ENCODE measurements around the gene NFATC1.
"Not testable (repeated sequence)": the region's sequence is repeated elsewhere in the genome, so short reads cannot be mapped to it uniquely, and the experiment has no call there.

The NFATC1 gene

DNA sequence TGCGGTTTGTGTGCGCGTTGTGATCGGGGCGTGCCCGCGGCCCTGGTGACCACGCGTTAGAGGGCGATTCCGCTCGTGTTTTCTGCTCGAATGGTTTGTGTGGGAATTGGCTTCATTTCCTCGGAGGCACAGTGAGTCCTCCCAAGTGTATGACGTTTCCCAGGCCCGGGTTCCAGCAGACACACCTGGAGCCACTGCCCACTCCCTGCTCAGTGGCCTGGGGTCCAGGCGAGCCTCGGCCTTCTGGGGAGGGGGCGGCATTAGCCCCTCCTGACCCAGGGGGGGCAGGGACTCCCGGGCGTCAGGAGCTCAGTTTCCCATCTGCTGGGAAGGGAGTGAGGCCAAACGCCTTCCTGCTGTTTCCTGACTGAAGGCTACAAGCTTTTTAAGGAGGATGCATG, 92.1 kb downstream of the NFATC1 start:
- no peak for DNase-seq (ENCODE audit: low read depth in 1 of 2, low spot score in 1 of 2)

DNA sequence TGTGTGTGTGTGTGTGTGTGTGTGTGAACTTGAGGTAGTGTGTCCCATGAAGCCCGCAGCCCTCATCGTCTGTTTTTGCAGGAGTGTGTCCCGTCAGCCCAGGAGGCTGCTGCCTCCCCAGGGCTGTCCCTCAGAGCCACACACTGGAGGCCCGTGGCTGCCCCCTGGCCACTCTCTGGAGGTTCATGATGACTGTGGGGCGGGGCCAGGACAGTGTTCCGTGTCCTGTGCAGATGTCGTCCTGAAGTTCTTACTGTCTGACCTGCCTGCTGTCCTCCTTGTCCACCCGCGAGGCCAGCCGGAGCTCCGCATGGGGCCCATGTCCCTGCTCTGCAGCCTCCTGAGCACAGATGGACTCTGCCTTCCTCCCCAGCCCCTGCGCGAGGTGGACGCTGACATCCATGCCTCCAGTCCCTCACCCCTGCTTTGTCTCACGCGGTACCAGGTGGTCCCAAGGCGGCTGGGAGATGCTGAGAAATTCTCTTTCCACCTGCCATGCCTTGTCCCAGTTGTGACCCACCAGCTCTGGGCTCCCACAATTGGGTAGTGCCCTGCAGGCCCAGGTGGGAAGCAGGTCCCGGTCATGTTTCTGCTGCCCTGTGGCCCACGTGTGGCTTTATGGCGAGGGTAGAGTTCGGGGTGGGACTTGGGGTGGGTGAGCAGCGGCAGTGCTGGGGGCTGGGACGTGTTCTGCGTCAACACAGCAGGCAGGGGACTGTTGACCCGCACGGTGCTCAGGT, 92.8 kb downstream of the NFATC1 start:
- no peak for DNase-seq (ENCODE audit: low read depth in 1 of 2, low spot score in 1 of 2)

DNA sequence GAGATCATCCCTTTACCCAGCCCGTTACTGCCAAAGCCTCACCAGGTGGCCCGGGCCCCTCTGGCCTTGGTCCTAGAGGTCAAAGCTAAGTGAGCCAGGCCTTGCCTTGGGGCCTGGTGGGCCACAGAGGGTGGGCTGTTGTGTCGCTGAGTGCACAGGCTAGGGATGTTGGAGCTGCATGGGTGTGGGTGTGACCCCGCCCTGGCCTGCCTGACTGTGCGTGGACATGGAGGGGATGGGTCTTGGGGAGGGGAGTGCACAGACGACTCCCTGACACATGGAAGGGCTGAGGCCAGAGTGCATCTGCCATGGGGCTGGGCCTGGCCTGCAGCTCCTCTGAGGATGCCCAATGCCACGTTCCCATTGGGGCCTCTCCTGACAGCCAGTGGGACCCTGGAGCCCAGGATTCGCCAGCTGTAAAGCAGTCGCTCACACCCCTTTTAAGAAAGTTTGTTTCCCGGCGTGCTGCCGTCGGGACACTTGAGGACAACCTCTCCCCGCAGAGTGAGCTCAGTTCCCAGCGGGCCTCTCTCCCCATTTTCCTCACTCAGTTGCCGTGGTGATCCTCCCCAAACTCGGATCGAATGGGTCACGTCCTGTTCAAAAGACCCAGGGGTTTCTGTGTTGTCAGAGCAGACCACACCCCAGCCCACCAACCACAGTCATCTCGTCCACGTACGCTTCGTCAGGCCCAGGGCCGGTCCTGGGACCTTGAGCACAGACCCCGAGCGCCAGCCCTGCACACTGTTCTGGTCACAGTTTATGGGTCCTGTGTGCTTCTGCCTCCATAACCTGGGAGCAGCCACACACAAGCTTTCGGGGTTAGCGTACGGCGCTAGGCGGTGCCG, 93.5 kb downstream of the NFATC1 start:
- no peak for DNase-seq (ENCODE audit: low read depth in 1 of 2, low spot score in 1 of 2)

DNA sequence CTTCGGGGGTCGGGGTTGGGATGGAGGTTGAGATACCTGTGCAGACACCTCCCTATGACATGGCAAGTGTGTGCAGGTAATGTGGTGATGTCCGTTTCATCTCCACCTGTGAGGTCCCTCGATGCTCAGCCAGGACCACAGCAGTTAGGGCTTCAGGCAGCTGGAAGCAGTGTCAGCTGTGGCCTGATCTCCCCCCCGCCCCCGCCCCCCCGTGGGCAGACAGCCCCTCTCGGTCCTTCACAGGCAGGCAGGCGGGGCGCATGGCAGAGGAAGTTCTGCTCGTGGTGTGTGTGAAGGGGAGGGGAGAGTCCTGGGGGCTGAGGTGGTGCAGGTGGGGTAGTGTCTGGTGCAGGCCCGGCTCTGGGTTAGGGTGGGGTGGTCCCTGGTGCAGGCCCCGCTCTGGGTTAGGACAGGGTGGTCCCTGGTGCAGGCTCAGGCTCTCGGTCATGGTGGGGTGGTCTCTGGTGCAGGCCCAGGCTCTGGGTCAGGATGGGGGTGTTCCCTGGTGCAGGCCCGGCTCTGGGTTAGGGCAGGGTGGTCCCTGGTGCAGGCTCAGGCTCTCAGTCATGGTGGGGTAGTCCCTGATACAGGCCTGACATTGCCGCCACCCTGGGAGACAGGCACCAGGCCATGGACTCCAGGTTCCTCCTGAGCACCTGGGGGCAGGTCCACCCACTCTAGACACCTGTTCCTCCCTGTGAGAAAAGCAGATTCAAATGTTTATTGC, 94.3 kb downstream of the NFATC1 start:
- DNase-seq (ENCODE audit: low read depth in 1 of 2, low spot score in 1 of 2), result no peak

DNA sequence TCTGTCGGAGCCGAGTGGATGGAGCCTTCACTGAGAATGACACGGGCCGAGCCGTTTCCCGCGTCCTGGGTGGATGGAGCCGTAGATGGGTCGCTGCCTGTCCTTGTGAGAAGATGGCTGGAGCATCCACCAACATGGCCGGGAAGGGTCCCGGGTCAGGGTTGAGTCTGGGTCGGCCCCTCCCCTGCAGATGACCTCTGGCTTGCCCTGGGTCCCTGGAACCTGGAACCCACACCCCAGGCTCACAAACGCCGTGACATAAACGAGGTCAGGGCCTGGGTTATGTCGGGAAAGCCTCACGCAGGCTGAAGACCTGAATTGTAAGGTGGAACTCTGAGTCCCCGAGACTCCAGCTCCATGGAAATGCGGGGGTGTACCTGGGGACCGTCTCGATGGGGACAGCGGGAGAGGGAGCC, 94.9 kb downstream of the NFATC1 start:
- DNase-seq (ENCODE audit: low read depth in 1 of 2, low spot score in 1 of 2), result no peak

DNA sequence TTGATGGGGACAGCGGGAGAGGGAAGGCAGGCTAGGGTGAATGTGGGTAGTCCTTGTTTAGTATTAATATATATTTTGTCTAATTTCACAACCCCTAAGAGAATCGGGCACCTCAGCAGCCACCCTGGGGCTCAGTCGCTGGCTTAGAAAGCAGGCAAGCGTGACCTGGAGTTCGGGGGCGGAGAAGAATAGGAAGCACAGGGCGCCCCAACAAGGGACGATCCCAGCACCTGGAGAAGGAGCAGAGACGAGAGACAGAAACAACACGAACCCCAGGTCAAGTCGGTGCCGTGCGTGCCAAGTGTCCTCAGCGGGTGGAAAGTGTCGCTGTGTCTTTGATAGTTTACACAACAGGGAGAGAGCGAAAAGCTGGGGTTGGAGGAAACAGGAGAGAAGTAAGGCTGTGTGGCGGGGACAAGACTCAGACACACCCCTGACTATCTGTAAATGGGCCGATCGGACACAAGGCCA, 95.4 kb downstream of the NFATC1 start:
- DNase-seq (ENCODE audit: low read depth in 1 of 2, low spot score in 1 of 2), result no peak

DNA sequence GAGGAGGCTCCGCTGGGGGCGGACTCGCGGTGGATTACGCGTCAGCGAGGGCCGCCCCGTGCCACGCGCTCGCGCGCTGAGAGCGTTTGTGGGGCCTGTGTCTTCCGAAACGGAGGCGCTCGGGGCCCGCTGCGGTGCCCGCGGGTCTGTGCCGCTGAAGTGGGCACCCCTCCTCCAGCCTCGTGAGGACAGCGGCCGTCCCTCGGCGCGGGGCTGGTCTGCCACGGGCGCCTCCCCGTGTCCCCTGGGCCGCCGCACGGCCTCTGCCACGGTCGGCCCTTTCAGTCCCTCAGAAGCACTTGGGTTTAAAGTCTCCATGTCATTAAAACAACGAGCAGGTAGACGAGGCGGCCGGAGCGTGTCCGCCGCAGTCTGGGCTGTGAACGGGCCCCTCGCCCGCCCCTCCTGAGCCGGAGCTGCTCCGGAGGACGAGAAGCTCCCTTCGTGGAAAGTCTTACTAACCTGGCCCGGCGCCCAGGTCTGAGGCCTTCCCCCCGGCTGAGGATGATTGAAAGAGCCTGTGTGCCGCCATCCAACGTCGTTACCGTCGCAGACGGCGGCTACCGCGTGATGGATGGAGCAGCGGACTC, 97.6 kb downstream of the NFATC1 start:
- no peak for DNase-seq (ENCODE audit: low read depth in 1 of 2, low spot score in 1 of 2)

DNA sequence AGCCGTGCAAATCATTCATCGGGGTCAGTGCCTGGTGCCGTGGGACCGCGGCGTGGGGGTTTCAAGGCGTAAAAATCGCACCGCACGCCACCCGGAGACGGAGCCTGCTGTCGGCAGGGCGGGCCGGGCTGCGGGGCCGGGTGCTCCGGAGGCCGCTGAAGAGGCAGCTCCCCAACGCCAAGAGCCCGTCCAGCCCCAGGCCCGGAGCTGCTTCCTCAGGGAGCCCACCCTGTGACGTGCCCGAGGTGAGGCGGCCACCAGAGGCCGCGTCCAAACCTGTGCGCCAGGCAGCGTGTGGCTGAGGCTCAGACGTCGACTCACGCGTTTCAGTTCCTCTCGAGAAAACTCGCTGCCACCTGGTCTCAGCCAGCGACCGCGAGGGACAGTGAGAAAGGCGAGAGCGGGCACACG, 98.1 kb downstream of the NFATC1 start:
- DNase-seq (ENCODE audit: low read depth in 1 of 2, low spot score in 1 of 2), result no peak

DNA sequence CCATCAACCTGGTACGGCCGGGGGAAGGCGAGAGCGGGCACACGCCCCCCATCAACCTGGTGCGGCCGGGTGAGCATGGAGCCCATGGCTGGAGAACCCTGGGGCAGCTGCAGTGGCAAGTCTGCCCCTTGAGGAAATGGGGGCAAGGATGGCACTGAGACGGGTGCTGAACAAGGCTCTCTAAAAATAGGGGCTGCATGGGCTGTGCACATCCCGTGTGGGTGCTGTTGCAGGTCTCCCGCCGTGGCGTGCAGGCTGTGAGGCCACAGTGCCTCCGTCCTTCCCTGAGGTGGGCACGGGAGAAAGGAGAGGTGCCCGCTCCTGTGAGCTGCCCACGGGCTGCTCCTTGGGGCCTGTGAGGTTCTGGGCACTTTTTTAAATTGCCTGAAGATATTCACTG, 99.2 kb downstream of the NFATC1 start:
- DNase-seq (ENCODE audit: low read depth in 1 of 2, low spot score in 1 of 2), result no peak

DNA sequence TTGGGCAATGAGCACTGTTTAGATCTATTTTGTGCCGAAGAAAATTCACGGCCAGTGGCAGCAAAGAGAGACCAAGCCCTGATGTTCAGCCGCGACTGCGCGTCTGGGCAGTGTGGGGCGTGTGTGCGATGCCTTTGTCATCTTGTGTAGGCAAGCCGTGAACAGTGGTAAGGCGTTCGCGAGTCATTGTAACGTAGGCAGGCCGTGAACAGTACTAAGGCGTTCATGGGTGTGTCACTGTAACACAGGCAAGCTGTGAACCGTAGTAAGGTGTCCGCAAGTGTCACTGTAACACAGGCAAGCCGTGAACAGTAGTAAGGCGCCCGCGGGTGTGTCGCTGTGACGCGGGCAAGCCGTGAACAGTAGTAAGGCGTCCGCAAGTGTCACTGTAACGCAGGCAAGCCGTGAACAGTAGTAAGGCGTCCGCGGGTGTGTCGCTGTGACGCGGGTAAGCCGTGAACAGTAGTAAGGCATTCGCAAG, 99.9 kb downstream of the NFATC1 start:
- no peak for DNase-seq (ENCODE audit: low read depth in 1 of 2, low spot score in 1 of 2)

DNA sequence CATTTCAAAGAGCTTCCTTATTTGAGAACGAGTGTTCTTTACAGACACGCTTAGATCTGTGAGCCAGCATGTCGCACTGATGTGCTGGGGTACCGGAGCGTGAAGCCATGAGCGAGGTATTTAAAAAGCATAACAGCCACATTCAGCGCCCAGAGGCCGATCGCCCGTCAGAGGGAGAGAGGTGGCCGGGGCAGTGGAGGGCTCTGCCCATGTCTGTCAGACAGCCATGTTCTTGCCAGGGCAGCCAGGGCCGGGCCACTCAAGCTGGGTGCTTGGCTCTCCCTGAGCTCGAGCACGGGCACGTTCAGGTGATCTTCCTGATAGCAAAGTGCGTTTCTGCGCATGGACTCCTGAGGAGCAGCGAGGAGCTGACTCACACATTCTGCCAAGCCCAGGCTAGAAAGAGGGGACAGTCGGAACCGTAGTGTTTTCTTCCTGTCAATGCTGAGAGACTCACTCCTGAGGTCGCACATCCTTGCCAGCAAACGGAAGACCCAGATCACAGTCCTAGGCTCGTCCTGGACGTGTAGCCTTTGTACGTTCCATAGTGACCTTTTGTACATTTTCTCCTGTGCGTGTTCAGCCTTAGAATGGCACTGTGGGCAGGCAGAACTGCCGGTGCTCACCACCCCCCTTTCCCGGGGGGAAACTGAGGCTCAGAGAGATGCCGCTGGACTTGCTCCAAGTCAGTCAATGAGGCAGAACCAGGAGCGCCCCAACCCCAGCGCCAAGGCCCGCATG, 100.7 kb downstream of the NFATC1 start:
- no peak for DNase-seq (ENCODE audit: low read depth in 1 of 2, low spot score in 1 of 2)

DNA sequence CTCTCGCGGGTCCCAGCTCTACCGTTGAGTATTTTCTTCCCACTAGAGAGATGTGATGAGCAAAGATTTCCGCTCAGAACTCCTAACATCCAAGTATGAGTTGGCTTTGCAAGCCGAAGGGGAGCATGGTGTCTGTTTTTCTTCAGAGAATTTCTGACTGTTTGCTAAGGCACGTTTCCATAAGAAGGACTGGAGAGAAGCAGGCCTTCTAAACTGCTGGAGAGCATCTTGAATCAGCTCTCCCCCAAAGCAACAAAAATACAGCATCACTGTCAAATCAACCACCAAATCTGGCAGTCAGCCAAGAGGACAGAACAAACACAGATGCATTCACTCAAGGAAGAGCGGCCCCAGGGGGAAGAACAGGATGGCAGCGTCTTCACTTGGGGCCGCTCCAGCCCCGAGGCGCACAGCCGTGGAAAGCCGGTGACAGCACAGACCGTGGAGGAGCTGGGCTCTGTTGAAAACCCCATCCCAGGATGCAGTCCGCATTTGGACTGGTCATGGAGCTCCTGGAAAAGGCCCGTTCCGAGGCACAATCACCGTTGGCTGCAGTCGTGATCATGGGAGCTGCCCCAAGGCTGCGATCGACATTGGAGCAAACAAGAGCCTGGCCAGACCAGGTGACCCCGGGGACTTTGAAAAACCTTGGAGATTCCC, 101.4 kb downstream of the NFATC1 start:
- no peak for DNase-seq (ENCODE audit: low read depth in 1 of 2, low spot score in 1 of 2)

DNA sequence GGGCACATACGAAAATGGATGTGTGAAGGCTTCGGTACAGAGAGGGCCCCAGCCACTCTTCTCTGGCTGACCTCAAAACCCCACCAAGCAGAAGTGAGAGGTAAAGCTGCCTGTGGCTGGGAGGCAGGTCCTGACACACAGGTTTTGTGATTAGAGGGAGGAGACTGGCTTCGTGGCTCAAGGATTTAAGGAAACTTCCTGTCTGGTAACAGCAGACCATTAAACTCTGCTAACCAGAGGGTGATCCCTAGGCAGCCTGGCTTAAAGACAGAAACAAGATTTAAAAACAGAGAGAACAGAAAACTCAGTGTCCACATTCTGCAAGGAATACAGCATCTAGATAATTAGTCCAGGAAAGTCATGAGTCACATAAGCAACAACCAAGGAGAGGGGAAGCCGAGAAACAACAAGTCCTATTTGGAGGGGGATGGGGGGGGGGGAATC, 101.9 kb downstream of the NFATC1 start:
- DNase-seq (ENCODE audit: low read depth in 1 of 2, low spot score in 1 of 2), result no peak

DNA sequence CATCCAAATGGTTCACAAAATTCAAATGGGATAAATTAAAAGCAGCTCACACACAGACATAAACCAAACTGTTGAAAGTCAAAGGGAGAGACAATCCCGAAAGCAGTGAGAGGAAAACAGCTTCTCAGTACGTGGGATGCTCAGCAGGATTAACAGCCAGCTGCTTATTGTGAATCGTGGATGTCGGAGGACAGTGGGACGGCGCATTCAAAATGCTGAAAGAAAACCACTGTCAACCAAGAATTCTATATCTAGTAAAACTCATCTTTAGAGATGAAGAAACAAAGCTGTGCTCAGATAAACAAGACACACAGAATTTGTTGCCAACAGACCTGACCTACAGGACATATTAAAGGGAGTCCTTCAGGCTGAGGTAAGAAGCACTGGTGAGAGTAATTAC, 102.9 kb downstream of the NFATC1 start:
- DNase-seq (ENCODE audit: low read depth in 1 of 2, low spot score in 1 of 2), result no peak

DNA sequence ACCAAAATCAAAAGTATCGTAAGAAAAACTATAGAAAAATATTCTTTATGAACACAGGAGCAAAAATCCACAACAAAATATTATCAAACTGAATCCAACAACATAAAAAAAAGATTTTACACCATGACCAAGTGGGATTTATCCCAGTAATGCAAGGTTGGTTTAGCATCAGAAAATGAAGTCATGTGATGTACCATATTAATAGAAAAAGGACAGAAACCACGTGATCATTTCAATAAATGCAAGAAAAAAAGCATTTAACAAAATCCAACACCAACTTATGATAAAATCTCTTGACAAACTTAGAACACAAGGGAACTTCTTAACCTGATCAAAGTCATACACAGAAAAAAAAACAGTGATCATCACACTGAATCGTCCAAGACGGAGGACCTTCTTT, 105.3 kb downstream of the NFATC1 start:
- no peak for DNase-seq (ENCODE audit: low read depth in 1 of 2, low spot score in 1 of 2)

DNA sequence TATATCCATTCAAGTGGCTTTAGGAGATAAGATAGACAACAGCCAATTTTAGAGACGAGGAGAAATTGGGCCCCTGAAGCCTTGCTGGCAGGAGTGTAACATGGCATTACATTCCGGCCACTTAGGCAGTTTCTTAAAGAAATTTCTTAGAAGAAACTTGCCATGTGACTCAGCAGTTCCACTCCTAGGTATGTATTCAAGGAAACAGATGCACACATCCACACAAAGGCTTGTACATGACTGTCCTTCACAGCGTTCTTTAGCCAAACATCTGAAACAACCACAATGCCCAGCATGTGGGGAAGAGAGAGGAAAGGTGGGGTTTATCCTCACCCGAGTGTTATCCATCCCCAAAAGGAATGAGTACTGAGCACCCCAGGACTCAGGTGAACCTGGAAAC, 107.1 kb downstream of the NFATC1 start:
- DNase-seq (ENCODE audit: low read depth in 1 of 2, low spot score in 1 of 2), result no peak

DNA sequence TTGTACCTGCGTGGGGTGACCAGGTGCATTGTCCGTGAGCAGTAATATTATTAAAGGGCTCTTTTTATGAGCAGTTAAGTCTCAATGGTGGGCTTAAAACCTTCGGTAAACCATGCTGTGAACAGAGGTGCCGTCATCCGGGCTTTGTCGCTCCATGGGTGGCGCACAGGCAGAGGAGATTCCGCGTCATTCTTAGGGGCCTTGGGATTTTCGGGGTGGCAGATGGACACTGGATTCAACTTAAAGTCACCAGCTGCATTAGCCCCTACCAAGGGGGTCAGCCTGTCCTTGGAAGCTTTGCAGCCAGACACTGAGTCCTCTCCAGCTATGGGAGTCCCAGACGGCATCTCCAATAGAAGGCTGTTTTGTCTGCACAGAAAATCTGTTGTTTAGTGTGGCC, 107.7 kb downstream of the NFATC1 start:
- DNase-seq (ENCODE audit: low read depth in 1 of 2, low spot score in 1 of 2), result no peak

DNA sequence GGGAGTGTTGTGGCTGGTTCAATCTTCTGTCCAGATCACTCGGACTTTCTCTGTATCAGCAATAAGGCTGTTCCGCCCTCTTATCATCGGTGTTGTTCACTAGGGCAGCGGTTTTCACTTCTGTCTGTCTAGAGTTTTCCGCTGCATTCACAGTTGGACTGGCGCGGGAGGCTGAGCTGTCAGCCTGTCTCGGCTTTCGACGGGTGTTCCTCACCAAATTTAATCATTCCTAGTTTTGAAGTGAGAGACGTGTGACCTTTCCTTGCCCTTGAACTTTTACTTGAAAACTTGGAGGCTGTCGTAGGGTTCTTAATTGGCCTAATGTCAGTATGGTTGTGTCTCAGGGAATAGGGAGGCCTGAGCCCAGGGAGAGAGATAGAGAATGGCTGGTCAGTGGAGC, 108.3 kb downstream of the NFATC1 start:
- no peak for DNase-seq (ENCODE audit: low read depth in 1 of 2, low spot score in 1 of 2)

DNA sequence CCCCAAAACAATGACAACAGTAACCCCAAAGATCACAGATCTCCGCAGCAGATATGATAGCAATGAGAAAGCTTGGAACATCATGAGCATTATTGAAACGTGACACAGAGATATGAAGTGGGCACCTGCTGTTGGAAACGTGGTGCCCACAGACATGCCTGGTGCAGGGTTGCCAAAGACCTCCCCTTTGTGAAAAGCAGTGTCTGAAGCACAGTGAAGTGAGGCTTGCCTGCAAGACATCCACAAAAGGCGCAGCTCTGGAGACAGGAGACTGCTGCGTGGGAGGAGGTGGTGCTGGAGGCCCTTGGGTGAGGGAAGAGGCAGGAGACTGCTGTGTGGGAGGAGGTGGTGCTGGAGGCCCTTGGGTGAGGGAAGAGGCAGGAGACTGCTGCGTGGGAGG, 108.8 kb downstream of the NFATC1 start:
- DNase-seq (ENCODE audit: low read depth in 1 of 2, low spot score in 1 of 2), result not testable (repeated sequence)

DNA sequence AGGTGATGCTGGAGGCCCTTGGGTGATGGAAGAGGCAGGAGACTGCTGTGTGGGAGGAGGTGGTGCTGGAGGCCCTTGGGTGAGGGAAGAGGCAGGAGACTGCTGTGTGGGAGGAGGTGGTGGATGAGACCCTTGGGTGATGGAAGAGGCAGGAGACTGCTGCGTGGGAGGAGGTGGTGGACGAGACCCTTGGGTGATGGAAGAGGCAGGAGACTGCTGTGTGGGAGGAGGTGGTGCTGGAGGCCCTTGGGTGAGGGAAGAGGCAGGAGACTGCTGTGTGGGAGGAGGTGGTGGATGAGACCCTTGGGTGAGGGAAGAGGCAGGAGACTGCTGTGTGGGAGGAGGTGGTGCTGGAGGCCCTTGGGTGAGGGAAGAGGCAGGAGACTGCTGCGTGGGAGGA, 109.7 kb downstream of the NFATC1 start:
- DNase-seq (ENCODE audit: low read depth in 1 of 2, low spot score in 1 of 2), result not testable (repeated sequence)

Data from activated T-helper 1 cell treated with anti-CD3 and anti-CD28 coated beads, Interleukin-2, amount 50 U/mL, for 16 hours (primary cell).